A673 (cell line): ENCODE measurements around the gene CD244.

ENCODE experiments used
- EZH2 ChIP-seq: fragments of 200-600 bp; sonication (generic); IDR thresholded peaks from 2 replicates; pipeline ENCODE4 v1.6.1; 2017; ENCODE audit warnings: borderline replicate concordance, low read depth, mild to moderate bottlenecking, mixed read lengths, antibody characterized with exemption, low read length; ENCODE audit not compliant: poor library complexity, severe bottlenecking
- TF ChIP-seq, protein P1 (sequence below): fragments of 300-800, 200-600 bp; sonication (generic); conservative IDR thresholded peaks from 2 replicates; pipeline ENCODE4 v1.5.1; 2017; ENCODE audit warnings: low read depth, mild to moderate bottlenecking, antibody characterized with exemption, low read length, moderate library complexity, mixed read lengths

DNA sequence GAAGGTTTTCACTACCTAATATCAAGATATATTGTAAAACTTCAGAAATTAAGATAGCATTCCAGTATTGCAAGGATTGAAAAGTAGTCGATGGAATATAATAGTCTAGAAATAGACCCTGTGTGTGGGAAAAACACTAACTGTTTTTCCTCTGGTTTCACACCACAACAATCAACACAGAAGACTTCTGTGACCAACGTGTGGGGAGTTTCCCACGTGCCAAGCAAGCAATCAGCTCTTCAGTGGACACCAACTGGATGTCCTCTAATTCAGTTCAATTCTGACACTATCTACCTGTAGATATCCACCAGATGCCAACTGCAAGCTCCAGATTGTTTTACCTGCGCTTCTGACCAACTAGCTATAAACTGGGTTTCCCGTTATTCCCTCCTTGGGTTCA is 12.1 kb downstream of the CD244 start:
- TF ChIP-seq, protein P1, sequence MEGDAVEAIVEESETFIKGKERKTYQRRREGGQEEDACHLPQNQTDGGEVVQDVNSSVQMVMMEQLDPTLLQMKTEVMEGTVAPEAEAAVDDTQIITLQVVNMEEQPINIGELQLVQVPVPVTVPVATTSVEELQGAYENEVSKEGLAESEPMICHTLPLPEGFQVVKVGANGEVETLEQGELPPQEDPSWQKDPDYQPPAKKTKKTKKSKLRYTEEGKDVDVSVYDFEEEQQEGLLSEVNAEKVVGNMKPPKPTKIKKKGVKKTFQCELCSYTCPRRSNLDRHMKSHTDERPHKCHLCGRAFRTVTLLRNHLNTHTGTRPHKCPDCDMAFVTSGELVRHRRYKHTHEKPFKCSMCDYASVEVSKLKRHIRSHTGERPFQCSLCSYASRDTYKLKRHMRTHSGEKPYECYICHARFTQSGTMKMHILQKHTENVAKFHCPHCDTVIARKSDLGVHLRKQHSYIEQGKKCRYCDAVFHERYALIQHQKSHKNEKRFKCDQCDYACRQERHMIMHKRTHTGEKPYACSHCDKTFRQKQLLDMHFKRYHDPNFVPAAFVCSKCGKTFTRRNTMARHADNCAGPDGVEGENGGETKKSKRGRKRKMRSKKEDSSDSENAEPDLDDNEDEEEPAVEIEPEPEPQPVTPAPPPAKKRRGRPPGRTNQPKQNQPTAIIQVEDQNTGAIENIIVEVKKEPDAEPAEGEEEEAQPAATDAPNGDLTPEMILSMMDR = no peak
- TF ChIP-seq EZH2 = no peak
